HepG2 (cell line): Measurements from ENCODE around the gene CRMP1. TPM values are rescaled to one million over a fixed set of nuclear protein-coding genes. Genes with fewer than 3 reads are reported as not detected.

ENCODE experiments used
- BHLHE40 ChIP-seq: IDR thresholded peaks from 2 replicates; pipeline ENCODE4 v1.6.1; 2011; ENCODE audit warnings: low read length, improper control_type of control experiment
- MTF2 ChIP-seq: sonication (generic); formaldehyde crosslinking; IDR thresholded peaks from 2 replicates; pipeline ENCODE4 v1.5.0; 2020; ENCODE audit warnings: missing genetic modification reagents, borderline replicate concordance
- SRY ChIP-seq: sonication (generic); formaldehyde crosslinking; IDR thresholded peaks from 2 replicates; pipeline ENCODE4 v1.8.0; 2022; ENCODE audit warnings: mild to moderate bottlenecking, missing genetic modification reagents
- ZNF253 ChIP-seq: sonication (generic); formaldehyde crosslinking; IDR thresholded peaks from 2 replicates; pipeline ENCODE4 v1.8.0; 2022; ENCODE audit warnings: mild to moderate bottlenecking, missing genetic modification reagents, borderline replicate concordance
- ZNF446 ChIP-seq: sonication (generic); formaldehyde crosslinking; IDR thresholded peaks from 2 replicates; pipeline ENCODE4 v1.5.0; 2020; ENCODE audit warnings: mild to moderate bottlenecking, missing genetic modification reagents
- ZNF660 ChIP-seq: sonication (generic); formaldehyde crosslinking; IDR thresholded peaks from 2 replicates; pipeline ENCODE4 v1.5.1; 2020; ENCODE audit warnings: mild to moderate bottlenecking, low read depth, missing genetic modification reagents, borderline replicate concordance
- polyA plus RNA-seq, 8 experiments: library from polyadenylated mRNA; depleted of rRNA in 3 of 8; stranded (reverse) in 7 of 8; unstranded in 1 of 8; fragments of >200 nt; fragmentation: Illumina TruSeq in 4 of 8; extraction: Trizol in 4 of 8; gene quantifications; 2 replicates each; pipeline versions ENCODE4 v1.2.1 to v1.2.3, GENCODE V29; 2011 to 2016; ENCODE audit warnings: low read depth in 4 of 8, missing spikeins in 1 of 8, mixed read lengths in 1 of 8; ENCODE audit not compliant: insufficient read depth in 1 of 8
- total RNA-seq, 5 experiments: library from RNA; depleted of rRNA; stranded (reverse); fragments of >200 nt; fragmentation: Illumina TruSeq; extraction: Trizol; gene quantifications; 2 replicates each; pipeline ENCODE4 v1.2.3, GENCODE V29; 2016; ENCODE audit warnings: low read depth in 1 of 5
- TF ChIP-seq, protein P1 (sequence below): sonication (generic); formaldehyde crosslinking; IDR thresholded peaks from 2 replicates; pipeline ENCODE4 v1.5.1; 2020; ENCODE audit warnings: mild to moderate bottlenecking, missing genetic modification reagents, moderate library complexity
- TF ChIP-seq, protein P2 (sequence below): sonication (generic); formaldehyde crosslinking; IDR thresholded peaks from 2 replicates; pipeline ENCODE4 v1.5.1; 2020; ENCODE audit warnings: missing genetic modification reagents, mild to moderate bottlenecking, borderline replicate concordance
- TF ChIP-seq, protein P3 (sequence below): sonication (generic); formaldehyde crosslinking; IDR thresholded peaks from 2 replicates; pipeline ENCODE4 v1.4.0; 2020; ENCODE audit warnings: missing genetic modification reagents

The CRMP1 gene
- total and polyA plus RNA-seq, 2 of the 13 experiments (the other 11 are each of a cell fraction or from before 2014, with no cell fraction given): not detected

DNA sequence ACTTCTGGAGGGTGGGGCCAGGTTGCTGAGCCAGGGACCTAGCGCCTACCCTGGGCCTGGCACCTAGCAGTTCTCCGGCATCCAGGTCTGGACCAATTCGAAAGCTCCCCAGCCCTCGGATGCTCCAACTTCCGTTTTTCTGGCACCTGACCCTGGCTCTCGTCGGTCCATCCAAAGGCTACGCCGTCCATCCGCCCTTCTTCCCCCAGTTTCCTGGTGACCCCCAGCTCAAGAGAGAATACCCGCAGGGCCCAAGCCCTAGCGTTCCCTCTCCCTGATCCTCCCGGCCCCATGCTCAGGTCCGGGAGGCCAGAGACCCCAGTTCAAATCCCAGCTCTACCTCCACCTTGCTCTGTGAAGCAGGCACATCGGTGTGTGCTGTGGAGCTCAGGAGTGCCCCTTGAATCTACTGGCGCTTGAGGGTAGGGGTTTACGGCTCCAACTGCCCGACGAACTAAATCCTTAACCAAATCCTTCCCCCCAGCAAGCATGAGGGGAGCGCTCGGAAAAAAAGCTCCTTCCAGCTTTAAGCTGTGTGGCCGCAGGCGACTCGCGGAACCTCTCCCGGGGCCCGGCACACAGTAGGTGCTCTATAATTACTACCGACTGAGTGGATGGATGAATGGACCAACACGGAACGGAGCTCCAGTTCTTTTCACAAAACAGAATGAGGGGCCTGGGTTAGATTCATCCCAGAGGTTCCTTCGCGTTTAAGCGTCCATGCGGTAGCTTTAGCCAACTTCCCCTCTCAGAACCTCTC lies 1.1 kb downstream of the CRMP1 start (continued):
- TF ChIP-seq, protein P1, sequence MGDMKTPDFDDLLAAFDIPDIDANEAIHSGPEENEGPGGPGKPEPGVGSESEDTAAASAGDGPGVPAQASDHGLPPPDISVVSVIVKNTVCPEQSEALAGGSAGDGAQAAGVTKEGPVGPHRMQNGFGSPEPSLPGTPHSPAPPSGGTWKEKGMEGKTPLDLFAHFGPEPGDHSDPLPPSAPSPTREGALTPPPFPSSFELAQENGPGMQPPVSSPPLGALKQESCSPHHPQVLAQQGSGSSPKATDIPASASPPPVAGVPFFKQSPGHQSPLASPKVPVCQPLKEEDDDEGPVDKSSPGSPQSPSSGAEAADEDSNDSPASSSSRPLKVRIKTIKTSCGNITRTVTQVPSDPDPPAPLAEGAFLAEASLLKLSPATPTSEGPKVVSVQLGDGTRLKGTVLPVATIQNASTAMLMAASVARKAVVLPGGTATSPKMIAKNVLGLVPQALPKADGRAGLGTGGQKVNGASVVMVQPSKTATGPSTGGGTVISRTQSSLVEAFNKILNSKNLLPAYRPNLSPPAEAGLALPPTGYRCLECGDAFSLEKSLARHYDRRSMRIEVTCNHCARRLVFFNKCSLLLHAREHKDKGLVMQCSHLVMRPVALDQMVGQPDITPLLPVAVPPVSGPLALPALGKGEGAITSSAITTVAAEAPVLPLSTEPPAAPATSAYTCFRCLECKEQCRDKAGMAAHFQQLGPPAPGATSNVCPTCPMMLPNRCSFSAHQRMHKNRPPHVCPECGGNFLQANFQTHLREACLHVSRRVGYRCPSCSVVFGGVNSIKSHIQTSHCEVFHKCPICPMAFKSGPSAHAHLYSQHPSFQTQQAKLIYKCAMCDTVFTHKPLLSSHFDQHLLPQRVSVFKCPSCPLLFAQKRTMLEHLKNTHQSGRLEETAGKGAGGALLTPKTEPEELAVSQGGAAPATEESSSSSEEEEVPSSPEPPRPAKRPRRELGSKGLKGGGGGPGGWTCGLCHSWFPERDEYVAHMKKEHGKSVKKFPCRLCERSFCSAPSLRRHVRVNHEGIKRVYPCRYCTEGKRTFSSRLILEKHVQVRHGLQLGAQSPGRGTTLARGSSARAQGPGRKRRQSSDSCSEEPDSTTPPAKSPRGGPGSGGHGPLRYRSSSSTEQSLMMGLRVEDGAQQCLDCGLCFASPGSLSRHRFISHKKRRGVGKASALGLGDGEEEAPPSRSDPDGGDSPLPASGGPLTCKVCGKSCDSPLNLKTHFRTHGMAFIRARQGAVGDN (CRISPR knock-in tag): no peak
- TF ChIP-seq MTF2 (no peak), ZNF446 (CRISPR knock-in tag) (no peak), ZNF253 (CRISPR knock-in tag) (no peak), SRY (CRISPR knock-in tag) (no peak), BHLHE40 (no peak), ZNF660 (CRISPR knock-in tag) (no peak)
- TF ChIP-seq, protein P2, sequence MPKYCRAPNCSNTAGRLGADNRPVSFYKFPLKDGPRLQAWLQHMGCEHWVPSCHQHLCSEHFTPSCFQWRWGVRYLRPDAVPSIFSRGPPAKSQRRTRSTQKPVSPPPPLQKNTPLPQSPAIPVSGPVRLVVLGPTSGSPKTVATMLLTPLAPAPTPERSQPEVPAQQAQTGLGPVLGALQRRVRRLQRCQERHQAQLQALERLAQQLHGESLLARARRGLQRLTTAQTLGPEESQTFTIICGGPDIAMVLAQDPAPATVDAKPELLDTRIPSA (CRISPR knock-in tag): no peak
- TF ChIP-seq, protein P3, sequence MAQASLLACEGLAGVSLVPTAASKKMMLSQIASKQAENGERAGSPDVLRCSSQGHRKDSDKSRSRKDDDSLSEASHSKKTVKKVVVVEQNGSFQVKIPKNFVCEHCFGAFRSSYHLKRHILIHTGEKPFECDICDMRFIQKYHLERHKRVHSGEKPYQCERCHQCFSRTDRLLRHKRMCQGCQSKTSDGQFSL (CRISPR knock-in tag): no peak
